T-helper 1 cell (primary cell): Measurements from ENCODE around the gene CD28.

Experiments used
- DNase-seq, 5 donors: peaks; one replicate each; pipeline ENCODE4 v3.0.0-alpha.2; 2012 to 2020

CD28 gene

GRCh38 chr2:203719456-203720410 lies 13.3 kb downstream of the CD28 start:
- peak in 4 of 5 donors; percentile 22 to 81 (median 36) for DNase-seq

- no peak for DNase-seq
Measured at GRCh38 chr2:203720915-203721672, 14.7 kb downstream of the CD28 start.

DNA sequence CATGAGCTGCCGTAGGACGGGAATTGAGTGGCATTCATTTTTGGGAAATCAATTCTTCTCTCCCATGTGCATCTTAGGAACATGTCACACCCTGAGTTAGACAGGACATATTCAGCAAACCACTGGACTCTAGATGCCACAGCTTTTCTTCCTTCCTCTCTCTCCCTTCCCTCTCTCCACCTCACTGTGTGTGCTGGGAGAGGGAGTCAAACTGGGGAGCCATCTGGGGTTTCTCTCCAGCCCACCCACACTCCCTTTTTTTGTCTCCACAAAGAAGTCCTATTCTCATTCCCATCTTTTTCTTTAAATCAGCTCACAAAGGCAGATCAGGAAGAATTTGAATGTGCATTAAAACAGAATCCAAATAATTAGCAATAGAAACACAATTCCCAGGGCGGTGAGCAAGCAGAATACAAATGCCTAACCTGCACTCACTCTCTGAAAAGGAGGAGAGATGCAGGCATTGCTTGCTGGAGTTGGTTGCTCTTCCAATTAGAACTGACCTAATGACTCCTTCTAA lies 15.4 kb downstream of the CD28 start:
- DNase-seq: no peak

GRCh38 chr2:203722411-203722810 lies 16.0 kb downstream of the CD28 start:
- DNase-seq: no peak

GRCh38 chr2:203728321-203728720 lies 21.9 kb downstream of the CD28 start:
- no peak for DNase-seq

DNA sequence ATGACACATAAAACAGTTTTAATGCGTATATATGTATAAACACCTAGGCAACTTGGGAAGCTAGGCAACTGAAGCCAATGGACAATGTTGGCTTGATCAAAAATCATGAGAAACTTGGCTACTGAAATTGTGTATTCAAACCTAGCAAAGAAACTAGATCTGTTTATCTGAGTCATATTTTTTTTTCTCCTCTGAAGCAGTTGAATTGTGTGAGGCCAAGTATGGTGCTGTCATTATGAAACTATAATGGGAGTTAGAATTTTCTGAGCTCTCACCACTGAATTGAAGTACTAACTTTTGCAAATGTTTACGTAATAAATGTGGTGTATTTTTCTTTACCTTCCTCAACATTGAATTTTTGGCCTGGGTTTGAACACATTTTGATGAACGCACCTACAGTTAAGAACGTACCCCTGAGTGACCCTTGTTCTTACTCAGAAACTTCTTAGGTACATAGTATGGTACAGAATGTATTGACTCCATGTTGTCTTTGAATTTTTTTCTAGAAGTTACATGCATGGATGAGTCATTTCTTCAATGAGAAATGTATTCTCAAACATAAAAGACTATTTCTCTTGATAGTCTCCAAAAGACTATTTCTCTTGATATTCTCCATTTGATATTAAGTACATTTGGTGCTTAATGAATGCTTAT lies 23.8 kb downstream of the CD28 start:
- peak in 1 of 5 donors; percentile 85 for DNase-seq

GRCh38 chr2:203730883-203731282 lies 24.4 kb downstream of the CD28 start:
- DNase-seq: no peak

- no peak for DNase-seq
Measured at GRCh38 chr2:203732092-203732952, 25.9 kb downstream of the CD28 start.

GRCh38 chr2:203732953-203733510 lies 26.6 kb downstream of the CD28 start:
- no peak for DNase-seq

DNA sequence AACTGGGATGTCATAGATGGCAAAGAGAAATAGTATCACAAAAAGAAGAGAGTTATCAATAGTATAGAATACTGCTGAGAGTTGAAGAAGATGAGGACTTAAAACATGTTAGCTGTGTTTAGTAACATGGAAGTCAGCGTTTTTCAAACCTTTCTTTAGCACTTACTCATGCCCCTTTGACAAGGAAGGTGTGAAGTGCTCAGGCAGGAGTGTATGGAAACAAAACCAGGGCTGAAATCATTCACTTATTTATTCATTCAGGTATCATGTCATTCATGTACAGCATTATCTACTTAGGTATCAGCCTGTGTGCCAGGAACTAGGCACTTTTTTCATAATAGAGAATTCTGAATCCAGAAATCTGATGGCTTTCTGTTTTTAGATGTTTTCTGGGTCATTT lies 27.2 kb downstream of the CD28 start:
- DNase-seq: no peak

- no peak for DNase-seq
Measured at GRCh38 chr2:203734276-203734983, 28.0 kb downstream of the CD28 start.

DNA sequence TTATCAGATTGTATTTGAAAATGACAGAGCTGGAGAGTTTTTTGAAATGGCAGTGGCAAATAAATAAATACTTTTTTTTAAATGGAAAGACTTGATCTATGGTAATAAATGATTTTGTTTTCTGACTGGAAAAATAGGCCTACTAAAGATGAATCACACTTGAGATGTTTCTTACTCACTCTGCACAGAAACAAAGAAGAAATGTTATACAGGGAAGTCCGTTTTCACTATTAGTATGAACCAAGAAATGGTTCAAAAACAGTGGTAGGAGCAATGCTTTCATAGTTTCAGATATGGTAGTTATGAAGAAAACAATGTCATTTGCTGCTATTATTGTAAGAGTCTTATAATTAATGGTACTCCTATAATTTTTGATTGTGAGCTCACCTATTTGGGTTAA lies 30.9 kb downstream of the CD28 start:
- peak in 1 of 5 donors; percentile 72 for DNase-seq

GRCh38 chr2:203739351-203739750 lies 32.9 kb downstream of the CD28 start:
- DNase-seq: peak in 1 of 5 donors; percentile 82

DNA sequence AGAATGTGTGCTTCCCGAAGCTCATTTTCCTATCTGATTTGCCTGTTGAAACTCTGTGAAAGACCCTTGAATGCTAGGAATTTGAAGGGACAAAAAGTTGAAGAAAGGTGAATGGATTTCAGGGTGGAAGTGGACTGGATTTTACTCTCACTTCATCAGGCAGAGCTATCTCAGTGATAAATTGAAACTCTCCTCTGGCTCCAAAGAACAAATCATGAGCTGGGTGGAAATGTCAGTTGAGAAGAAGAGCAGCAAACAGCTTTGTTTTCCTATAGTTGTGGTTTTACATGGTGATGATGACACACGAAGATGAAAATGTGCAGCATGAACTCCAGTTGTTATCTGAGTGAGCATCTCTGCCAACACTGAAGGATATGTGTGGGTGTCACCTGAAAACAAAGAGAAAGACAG lies 34.4 kb downstream of the CD28 start:
- peak in 3 of 5 donors; percentile 20 to 95 (median 32) for DNase-seq

- DNase-seq: no peak
Measured at GRCh38 chr2:203741566-203741965, 35.1 kb downstream of the CD28 start.

DNA sequence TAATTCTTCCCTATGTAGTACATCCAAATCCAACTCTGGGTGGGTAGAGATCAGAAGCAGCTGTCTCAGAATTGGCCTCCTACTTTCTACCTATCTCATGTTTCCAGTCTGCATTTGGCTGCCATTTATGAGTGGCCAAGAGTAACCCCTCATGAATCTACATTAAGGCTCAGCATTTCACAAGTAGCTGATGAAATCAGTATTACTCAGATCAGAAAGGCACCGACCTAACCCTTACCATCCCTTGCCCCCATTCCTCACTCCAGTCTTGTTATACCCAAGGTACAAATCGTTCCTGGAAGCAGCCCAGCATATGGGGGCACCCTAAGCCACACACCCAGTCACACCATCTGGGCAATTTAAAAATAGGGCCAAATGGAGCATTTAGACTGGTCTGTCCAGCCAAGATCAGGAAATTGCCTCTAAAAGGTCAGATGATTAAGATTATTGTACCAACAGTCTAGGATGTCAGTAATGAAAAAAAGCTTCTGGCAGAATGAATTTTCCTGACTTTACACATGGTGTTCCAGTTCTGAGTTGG lies 37.1 kb downstream of the CD28 start:
- DNase-seq: no peak

DNA sequence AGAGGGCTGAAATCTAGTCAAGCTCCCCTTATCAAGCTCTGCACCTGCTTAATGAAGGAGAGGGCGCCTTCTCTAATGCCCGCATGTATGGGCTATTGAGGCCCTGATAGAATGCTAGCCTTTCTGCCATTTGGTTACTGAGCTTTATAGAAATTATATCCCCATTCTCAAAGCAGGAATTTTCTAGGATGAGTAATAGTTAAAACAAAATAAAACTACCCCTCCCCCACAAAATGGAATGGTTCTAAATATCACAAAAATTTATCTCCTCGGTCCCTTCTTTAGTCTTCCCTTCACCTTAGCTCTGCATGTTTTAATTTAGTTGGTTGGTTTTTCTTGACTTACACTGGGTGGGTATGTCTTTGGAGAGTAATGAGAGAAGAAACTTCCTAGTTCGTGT lies 37.7 kb downstream of the CD28 start:
- DNase-seq: no peak

DNA sequence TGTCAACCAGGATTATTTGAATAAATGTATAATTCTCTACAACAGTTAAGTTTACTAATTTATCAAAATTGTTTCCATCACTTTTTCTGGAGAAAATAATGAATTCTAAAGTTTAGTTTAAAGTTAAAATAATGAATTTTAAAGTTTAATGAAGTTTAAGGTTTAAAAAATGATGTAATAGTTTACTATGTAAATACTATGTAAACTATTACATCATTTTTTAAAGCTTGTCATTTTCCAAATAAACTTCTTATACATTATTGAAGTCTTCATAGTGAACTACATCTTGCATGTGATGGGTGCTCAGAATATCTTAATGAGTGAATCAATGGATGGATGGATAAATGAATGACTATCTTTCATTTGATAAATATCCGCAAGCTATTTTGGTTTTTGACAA lies 38.8 kb downstream of the CD28 start:
- no peak for DNase-seq

GRCh38 chr2:203748331-203749126 lies 42.1 kb downstream of the CD28 start:
- DNase-seq: no peak
